WTC11 (cell line): ENCODE data around the gene BCAS3.

Experiments used
- FOXJ3 ChIP-seq: sonication (generic); formaldehyde crosslinking; IDR thresholded peaks from 2 replicates; pipeline ENCODE4 v1.9.0; 2021; ENCODE audit warnings: missing genetic modification reagents, mild to moderate bottlenecking, borderline replicate concordance
- ZNF263 ChIP-seq: sonication (generic); formaldehyde crosslinking; IDR thresholded peaks from 2 replicates; pipeline ENCODE4 v1.8.1; 2022; ENCODE audit warnings: low read depth, mild to moderate bottlenecking, moderate library complexity, missing genetic modification reagents

DNA sequence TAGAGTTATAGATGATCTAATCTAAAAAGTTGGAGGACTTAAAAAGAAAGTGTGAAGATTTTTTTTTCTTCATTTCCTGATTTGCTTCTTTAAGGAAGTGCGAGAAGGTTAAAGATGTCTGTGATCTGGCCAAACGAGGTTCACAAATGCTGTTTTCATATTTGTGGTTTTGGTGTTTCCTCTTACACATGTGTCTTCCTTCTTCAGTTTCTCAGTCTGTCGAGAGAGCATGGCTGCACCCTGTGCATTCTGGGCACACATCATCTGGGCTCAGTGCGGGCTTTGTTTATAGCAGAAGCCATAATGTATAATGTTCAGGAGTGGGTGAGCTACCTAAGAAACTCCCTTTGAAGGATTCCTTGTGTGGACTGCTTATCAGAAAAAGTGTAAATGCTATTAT, 461.6 kb downstream of the BCAS3 start:
- TF ChIP-seq ZNF263 (CRISPR knock-in tag) (no peak), FOXJ3 (CRISPR knock-in tag) (no peak)
